ENCODE measurements around the gene COQ4.

COQ4 gene

GRCh38 chr9:128383007-128383753 is 60.5 kb downstream of the COQ4 start:
- DNase-seq, result peak; percentile 28

Data from NCI-H1694 (cell line).